Right atrium auricular region (tissue), 2 donors: ENCODE results near the gene YARS2. TPM values are rescaled to one million over a fixed set of nuclear protein-coding genes. Genes with fewer than 3 reads are reported as not detected.

Source experiments
- DNase-seq: peaks from one replicate; pipeline ENCODE4 v3.0.0-alpha.2; 2019; ENCODE audit warnings: low spot score
- H3K27ac ChIP-seq, 2 donors: fragments of 200-600 bp; sonication (generic); 1 replicate in 1 of 2; 2 replicates in 1 of 2; pipeline ENCODE4 v1.5.1; 2016 to 2019
- H3K27me3 ChIP-seq, 2 donors: fragments of 200-600 bp; sonication (generic); one replicate each; pipeline versions ENCODE4 v1.5.1 to v1.6.0; 2017 to 2019
- H3K36me3 ChIP-seq: fragments of 200-600 bp; sonication (generic); one replicate; pipeline ENCODE4 v1.5.1; 2016
- H3K4me1 ChIP-seq, 2 donors: fragments of 200-600 bp; sonication (generic); one replicate each; pipeline versions ENCODE4 v1.5.1 to v1.6.0; 2017 to 2019
- H3K4me3 ChIP-seq, 2 donors: fragments of 200-600 bp; sonication (generic); 1 replicate in 1 of 2; 2 replicates in 1 of 2; pipeline ENCODE4 v1.5.1; 2017 to 2019; ENCODE audit warnings: mild to moderate bottlenecking in 1 of 2, moderate library complexity in 1 of 2
- H3K9me3 ChIP-seq, 2 donors: fragments of 200-600 bp; sonication (generic); one replicate each; pipeline ENCODE4 v1.5.1; 2019
- CTCF ChIP-seq, 2 donors: fragments of 200-600 bp; sonication (generic); IDR thresholded peaks; one replicate each; pipeline ENCODE4 v1.5.1; 2019; ENCODE audit warnings: antibody characterized with exemption in 2 of 2
- total RNA-seq, 2 donors: library from RNA; depleted of rRNA; stranded (reverse); fragments of >200 nt; gene quantifications; one replicate each; pipeline ENCODE4 v1.1.0, GENCODE V29; 2016

YARS2 gene
- total RNA-seq, 2 donors from 2014 or later = 8.3 to 10.7 TPM

GRCh38 chr12:32777159-32777558 lies 21.5 kb upstream of the YARS2 start:
- DNase-seq = no peak
- Histone ChIP-seq H3K4me1 (no peaks in the 10 kb centered on the region), H3K9me3 (no peaks in the 10 kb centered on the region), H3K36me3 (no peaks in the 10 kb centered on the region), H3K4me3 (no peak overlapping the region), H3K27ac (no peak overlapping the region), H3K27me3 (no peaks in the 10 kb centered on the region)
- no peak for TF ChIP-seq CTCF (IDR thresholded peaks at IDR 0.05)

- Histone ChIP-seq H3K4me1 (no peaks in the 10 kb centered on the region), H3K36me3 (no peaks in the 10 kb centered on the region), H3K27ac (no peak overlapping the region), H3K27me3 (no peaks in the 10 kb centered on the region), H3K4me3 (no peak overlapping the region), H3K9me3 (no peaks in the 10 kb centered on the region)
- DNase-seq = no peak
- no peak for TF ChIP-seq CTCF (IDR thresholded peaks at IDR 0.05)
Measured at GRCh38 chr12:32776258-32776657, 20.6 kb upstream of the YARS2 start.

GRCh38 chr12:32773691-32774090 lies 18.0 kb upstream of the YARS2 start:
- no peaks in the 10 kb centered on the region for H3K27me3 ChIP-seq
- TF ChIP-seq CTCF (IDR thresholded peaks at IDR 0.05) = no peak
- no peaks in the 10 kb centered on the region for H3K36me3 ChIP-seq
- H3K4me1 ChIP-seq = no peaks in the 10 kb centered on the region
- no peaks in the 10 kb centered on the region for H3K9me3 ChIP-seq
- H3K4me3 ChIP-seq = no peak overlapping the region
- H3K27ac ChIP-seq = no peak overlapping the region
- DNase-seq = no peak

- Histone ChIP-seq H3K36me3 (no peaks in the 10 kb centered on the region), H3K27me3 (no peaks in the 10 kb centered on the region), H3K27ac (no peak overlapping the region), H3K4me3 (no peak overlapping the region), H3K9me3 (no peaks in the 10 kb centered on the region), H3K4me1 (no peaks in the 10 kb centered on the region)
- DNase-seq = no peak
- no peak for TF ChIP-seq CTCF (IDR thresholded peaks at IDR 0.05)
Measured at GRCh38 chr12:32770141-32770540, 14.4 kb upstream of the YARS2 start.

GRCh38 chr12:32768518-32768917 lies 12.8 kb upstream of the YARS2 start:
- no peak for TF ChIP-seq CTCF (IDR thresholded peaks at IDR 0.05)
- Histone ChIP-seq H3K4me3 (no peak overlapping the region), H3K9me3 (no peaks in the 10 kb centered on the region), H3K36me3 (no peaks in the 10 kb centered on the region), H3K27ac (no peak overlapping the region), H3K4me1 (no peaks in the 10 kb centered on the region), H3K27me3 (no peaks in the 10 kb centered on the region)
- no peak for DNase-seq

- Histone ChIP-seq H3K9me3 (no peaks in the 10 kb centered on the region), H3K4me1 (no peaks in the 10 kb centered on the region), H3K27me3 (no peaks in the 10 kb centered on the region), H3K27ac (no peak overlapping the region), H3K36me3 (no peaks in the 10 kb centered on the region), H3K4me3 (no peak overlapping the region)
- no peak for DNase-seq
- TF ChIP-seq CTCF (IDR thresholded peaks at IDR 0.05) = no peak
Measured at GRCh38 chr12:32765906-32766305, 10.2 kb upstream of the YARS2 start.
